Measurements from ENCODE around the gene RPN1. TPM values are rescaled to one million over a fixed set of nuclear protein-coding genes. Genes with fewer than 3 reads are reported as not detected.

The RPN1 gene
- total and polyA plus RNA-seq, 2 donors (not counting 3 experiments of a cell fraction or from before 2014, with no cell fraction given), result 250 to 266 TPM

- dilution Hi-C loops (cut with MboI; ENCODE audit: extremely low pct_ligation_motif_present, low sequenced_read_pairs) (no loop called here), intact Hi-C loops (cut with micrococcal nuclease) (no loop called here)
- FAIRE-seq, result no peak
- peaks cover 0 to 3% of the 10 kb centered on the region in 2 experiments for H3K27me3 ChIP-seq (ENCODE audit: control insufficient read depth in 2 of 2, insufficient read depth in 2 of 2, low read length in 2 of 2)
- no peaks in the 10 kb centered on the region for H4K20me1 ChIP-seq (replicated peaks; ENCODE audit: control insufficient read depth, extremely low read depth, insufficient read depth, low read length)
- H3K4me3 ChIP-seq (replicated peaks in 1 of 3; ENCODE audit: insufficient read depth in 1 of 3, low read depth in 1 of 3, low read length in 3 of 3), result no peak overlapping the region
- CTCF ChIA-PET, result interaction anchor here (2.0 kb wide), 1 partner anchor 17 kb away, joined by 4 read pairs; no protein-coding TSS in a partner anchor
- no peaks in the 10 kb centered on the region for H3K4me1 ChIP-seq (ENCODE audit: control insufficient read depth, extremely low read depth, insufficient read depth, low read length)
- POLR2A ChIA-PET, result interaction anchor here (0.8 kb wide), 1 partner anchor 31 kb away, joined by 4 read pairs; no protein-coding TSS in a partner anchor
- no TSS peak for BruUV-seq (replicated peaks)
- TF ChIP-seq MAX (IDR thresholded peaks at IDR 0.05; ENCODE audit: insufficient read depth, insufficient read length) (no peak), FOS (IDR thresholded peaks at IDR 0.05; ENCODE audit: borderline replicate concordance, insufficient read depth, low read length) (no peak), GATA2 (IDR thresholded peaks at IDR 0.05; ENCODE audit: insufficient read depth, insufficient read length, low read depth, low read length) (no peak), MYC (IDR thresholded peaks at IDR 0.05; ENCODE audit: low read depth, low read length) (no peak), POLR2A (IDR thresholded peaks at IDR 0.05; ENCODE audit: low read depth, low read length) (no peak), EZH2 (IDR thresholded peaks at IDR 0.05; ENCODE audit: borderline replicate concordance, low read depth, low read length, severe bottlenecking) (no peak), POLR2AphosphoS5 (IDR thresholded peaks at IDR 0.05; ENCODE audit: insufficient read depth, low read depth, low read length) (no peak), JUN (IDR thresholded peaks at IDR 0.05; ENCODE audit: borderline replicate concordance, insufficient read depth, insufficient read length, low read depth) (no peak), CTCF (IDR thresholded peaks at IDR 0.05; ENCODE audit: extremely low read depth in 1 of 2, insufficient read depth in 1 of 2, low read depth in 1 of 2, low read length in 2 of 2) (no peak)
- H3K27ac ChIP-seq (ENCODE audit: insufficient read depth, low read depth, low read length), result no peak overlapping the region
- no peak for DNase-seq (ENCODE audit: low read depth, low spot score)
- H3K9me3 ChIP-seq (replicated peaks; ENCODE audit: control insufficient read depth, insufficient read depth, low read length), result no peaks in the 10 kb centered on the region
- no peaks in the 10 kb centered on the region for H3K79me2 ChIP-seq (ENCODE audit: control insufficient read depth, insufficient read depth, low read length)
- no peak overlapping the region for H3K4me2 ChIP-seq (ENCODE audit: insufficient read depth, low read length)
- no peaks in the 10 kb centered on the region for H3K36me3 ChIP-seq (ENCODE audit: control insufficient read depth in 2 of 2, extremely low read depth in 1 of 2, insufficient read depth in 2 of 2, low read length in 2 of 2)
- H3K9me1 ChIP-seq (replicated peaks; ENCODE audit: control insufficient read depth, extremely low read depth, insufficient read depth, low read length), result no peaks in the 10 kb centered on the region
- no peak overlapping the region for H2AFZ ChIP-seq (ENCODE audit: low read depth, low read length)
- no peak overlapping the region for H3K9ac ChIP-seq (replicated peaks; ENCODE audit: extremely low read depth, insufficient read depth, low read length)
Measured at GRCh38 chr3:128697341-128697740, 46.7 kb upstream of the RPN1 start.
